OCI-LY3 (cell line): ENCODE data around the gene ERVFRD-1.

Source experiments
- CTCF ChIP-seq: fragments of 200-600, 300-600 bp; sonication (generic); IDR thresholded peaks from 2 replicates; pipeline ENCODE4 v1.5.1; 2014; ENCODE audit warnings: antibody characterized with exemption, low read length, low read depth
- EZH2phosphoT487 ChIP-seq: fragments of 200-600 bp; shearing (Covaris generic); IDR thresholded peaks from 2 replicates; pipeline ENCODE4 v1.6.1; 2018; ENCODE audit warnings: antibody characterized with exemption, mixed run types, low read depth

DNA sequence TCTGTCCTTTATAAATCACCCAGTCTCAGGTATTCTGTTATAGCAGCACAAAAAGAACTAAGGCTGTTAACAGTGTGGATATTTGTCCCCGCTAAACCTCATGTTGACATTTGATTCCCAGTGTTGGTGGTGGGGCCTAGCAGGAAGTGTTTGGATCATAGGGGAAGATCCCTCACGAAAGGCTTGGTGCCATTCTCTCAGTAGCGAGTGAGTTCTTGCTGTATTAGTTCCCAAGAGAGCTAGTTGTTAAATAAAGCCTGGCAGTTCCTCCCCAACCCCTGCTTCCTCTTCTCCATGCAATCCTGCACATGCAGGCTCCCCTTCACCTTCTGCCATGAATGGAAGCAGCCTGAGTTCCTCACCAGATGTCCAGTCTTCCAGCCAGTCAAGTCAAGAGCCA is 29.8 kb upstream of the ERVFRD-1 start:
- TF ChIP-seq EZH2phosphoT487 (no peak), CTCF (no peak)
